ENCODE measurements around the gene CHPF2.

Gene CHPF2

GRCh38 chr7:151243408-151244195 is 11.3 kb downstream of the CHPF2 start:
- no peak overlapping the region for H3K4me3 ChIP-seq (ENCODE audit: low read depth, low read length)
- TF ChIP-seq CTCF (conservative IDR thresholded peaks at IDR 0.05; ENCODE audit: low read depth, low read length) = no peak
- no peak for DNase-seq (ENCODE audit: low read depth)

- peak; percentile 64 for DNase-seq (ENCODE audit: low read depth)
Observed at GRCh38 chr7:151244196-151244840, 12.0 kb downstream of the CHPF2 start.

GRCh38 chr7:151244841-151245346 is 12.6 kb downstream of the CHPF2 start:
- DNase-seq (ENCODE audit: low read depth) = no peak
- peak overlapping the region; percentile 24 for H3K4me3 ChIP-seq (ENCODE audit: low read depth, low read length)
- TF ChIP-seq CTCF (conservative IDR thresholded peaks at IDR 0.05; ENCODE audit: low read depth, low read length) = no peak

More at GRCh38 chr7:151244196-151244840, 12.0 kb downstream of the CHPF2 start:
- H3K4me3 ChIP-seq (ENCODE audit: low read depth, low read length) = no peak overlapping the region
- TF ChIP-seq CTCF (conservative IDR thresholded peaks at IDR 0.05; ENCODE audit: low read depth, low read length) = peak; percentile 90

GRCh38 chr7:151245360-151246101 is 13.2 kb downstream of the CHPF2 start:
- no peak for DNase-seq (ENCODE audit: low read depth)
- H3K4me3 ChIP-seq (ENCODE audit: low read depth, low read length) = peak overlapping the region; percentile 40
- peak; percentile 43 for TF ChIP-seq CTCF (conservative IDR thresholded peaks at IDR 0.05; ENCODE audit: low read depth, low read length)

DNA sequence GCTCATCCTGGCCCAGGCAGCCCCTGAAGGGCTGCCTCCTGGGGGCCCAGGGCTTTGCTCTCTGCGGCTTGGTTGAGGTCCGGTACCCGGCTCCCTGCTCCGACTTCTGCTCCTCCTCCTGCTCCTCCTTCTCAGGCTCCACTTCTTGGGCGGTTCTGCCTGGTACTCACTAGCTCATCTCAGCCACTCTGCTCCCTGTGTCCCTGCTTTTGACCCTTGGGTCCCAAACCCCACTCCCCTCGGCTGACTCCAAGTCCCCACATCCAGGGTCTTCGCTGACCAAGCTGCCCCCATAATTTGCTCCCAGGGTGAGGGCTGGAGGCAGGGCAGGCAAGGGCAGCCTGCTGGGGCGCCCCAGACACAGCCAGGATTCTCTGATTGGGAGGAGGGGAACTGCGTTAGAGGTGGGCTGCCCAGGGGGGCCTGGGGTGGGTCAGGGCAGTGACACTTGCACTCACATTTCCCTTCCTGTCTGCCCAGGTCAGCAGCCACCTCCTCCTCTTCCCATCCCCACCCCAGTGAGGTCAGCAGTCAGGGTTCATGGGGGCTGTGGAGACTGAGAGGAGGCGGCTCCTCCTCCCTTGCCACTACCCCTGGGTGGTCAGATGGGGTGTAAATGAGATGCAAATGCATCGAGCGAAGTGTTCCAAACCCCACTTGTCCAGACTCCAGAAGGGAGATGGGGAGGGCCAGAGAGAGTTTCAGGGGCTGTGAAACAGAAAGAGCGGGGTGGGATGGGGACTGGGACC is 14.0 kb downstream of the CHPF2 start:
- no peak for TF ChIP-seq CTCF (conservative IDR thresholded peaks at IDR 0.05; ENCODE audit: low read depth, low read length)
- peak; percentile 39 for DNase-seq (ENCODE audit: low read depth)
- peak overlapping the region; percentile 40 for H3K4me3 ChIP-seq (ENCODE audit: low read depth, low read length)

- TF ChIP-seq CTCF (conservative IDR thresholded peaks at IDR 0.05; ENCODE audit: low read depth, low read length) = no peak
- H3K4me3 ChIP-seq (ENCODE audit: low read depth, low read length) = peak overlapping the region; percentile 76
- no peak for DNase-seq (ENCODE audit: low read depth)
Observed at GRCh38 chr7:151246851-151247580, 14.7 kb downstream of the CHPF2 start.
